Glutamatergic neuron (in vitro differentiated cells): ENCODE data around the gene CRIM1. TPM values are rescaled to one million over a fixed set of nuclear protein-coding genes. Genes with fewer than 3 reads are reported as not detected.

Experiments
- DNase-seq: peaks from one replicate; pipeline ENCODE4 v3.0.0; 2022
- H3K27ac Mint-ChIP-seq: one replicate; pipeline ENCODE4 v1.8.0; 2020; ENCODE audit warnings: mild to moderate bottlenecking, mixed read lengths, inconsistent platforms; ENCODE audit not compliant: unreplicated experiment
- H3K27me3 Mint-ChIP-seq: one replicate; pipeline ENCODE4 v1.8.0; 2020; ENCODE audit warnings: mild to moderate bottlenecking, moderate library complexity, mixed read lengths, inconsistent platforms; ENCODE audit not compliant: unreplicated experiment
- H3K36me3 Mint-ChIP-seq: one replicate; pipeline ENCODE4 v1.8.0; 2020; ENCODE audit warnings: mild to moderate bottlenecking, mixed read lengths, inconsistent platforms; ENCODE audit not compliant: unreplicated experiment
- H3K4me1 Mint-ChIP-seq: one replicate; pipeline ENCODE4 v1.8.0; 2020; ENCODE audit warnings: mild to moderate bottlenecking, low read depth, mixed read lengths, inconsistent platforms; ENCODE audit not compliant: unreplicated experiment
- H3K4me3 Mint-ChIP-seq: one replicate; pipeline ENCODE4 v1.8.0; 2020; ENCODE audit warnings: mild to moderate bottlenecking, mixed read lengths, inconsistent platforms; ENCODE audit not compliant: unreplicated experiment
- H3K9me3 Mint-ChIP-seq: one replicate; pipeline ENCODE4 v1.8.0; 2020; ENCODE audit warnings: mild to moderate bottlenecking, moderate library complexity, mixed read lengths, inconsistent platforms; ENCODE audit not compliant: unreplicated experiment
- total RNA-seq: library from RNA; stranded (reverse); fragmentation: NEBNext Ultra II Directional; extraction: Animal tissue kit (Norgen Biotek cat#: 25700); gene quantifications from one replicate; pipeline ENCODE4 v1.2.1, GENCODE V29; 2021; ENCODE audit not compliant: unreplicated experiment
- TF ChIP-seq, protein P1 (sequence below): fragments of 200-600 bp; sonication (generic); IDR thresholded peaks from one replicate; pipeline ENCODE4 v1.5.0; 2021; ENCODE audit not compliant: partially characterized antibody, unreplicated experiment

CRIM1 gene
- total RNA-seq, 1 donor from 2014 or later: 35.7 TPM

DNA sequence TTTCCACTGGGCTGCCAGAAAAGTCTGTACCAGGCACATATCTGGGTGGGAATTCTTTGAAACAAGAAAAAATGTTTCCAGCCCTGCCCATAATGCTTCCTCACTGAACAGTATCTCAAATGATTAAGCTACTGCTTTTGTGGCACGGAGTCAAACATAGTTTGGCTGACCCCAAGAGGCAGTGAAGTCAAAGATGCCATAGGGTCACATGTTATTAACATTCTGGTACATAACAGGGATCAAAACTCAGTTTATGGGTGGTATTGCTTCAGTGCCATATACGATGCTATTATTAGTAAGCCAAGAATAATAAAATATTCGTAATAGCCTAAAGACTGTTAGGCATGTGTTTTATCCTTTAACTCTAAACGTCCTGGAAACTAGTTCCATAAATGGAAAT, 129.9 kb downstream of the CRIM1 start:
- Mint-ChIP-seq H3K4me1 (no peaks in the 10 kb centered on the region), H3K27ac (no peak overlapping the region)

DNA sequence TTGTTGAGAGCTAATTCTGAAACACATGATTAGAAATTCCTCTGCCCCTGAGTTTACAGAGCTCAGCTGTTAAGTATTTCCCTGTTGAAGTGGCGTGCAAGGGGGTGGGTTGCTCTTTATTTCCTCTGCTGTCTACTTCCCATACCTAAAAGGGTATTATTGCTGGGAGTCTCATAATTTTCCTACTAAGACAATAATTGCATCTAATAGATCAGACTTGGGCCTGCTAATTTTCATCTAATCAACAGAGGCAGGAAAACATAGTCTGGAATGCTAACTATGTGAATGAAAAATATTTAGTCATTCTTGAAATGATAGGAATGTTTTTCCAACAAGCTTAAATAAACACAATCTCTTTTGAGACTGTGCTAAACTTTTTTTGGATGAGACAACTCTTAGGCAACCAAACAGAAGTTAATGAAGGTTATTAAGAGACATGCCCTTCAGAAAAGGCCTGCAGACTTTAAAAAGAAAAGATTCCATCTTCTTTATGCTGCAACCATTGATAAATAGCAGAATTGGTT, 131.0 kb downstream of the CRIM1 start:
- Mint-ChIP-seq H3K36me3 (no peaks in the 10 kb centered on the region), H3K4me3 (no peak overlapping the region), H3K27ac (no peak overlapping the region), H3K9me3 (no peaks in the 10 kb centered on the region), H3K4me1 (no peaks in the 10 kb centered on the region), H3K27me3 (no peaks in the 10 kb centered on the region)
- TF ChIP-seq, protein P1, sequence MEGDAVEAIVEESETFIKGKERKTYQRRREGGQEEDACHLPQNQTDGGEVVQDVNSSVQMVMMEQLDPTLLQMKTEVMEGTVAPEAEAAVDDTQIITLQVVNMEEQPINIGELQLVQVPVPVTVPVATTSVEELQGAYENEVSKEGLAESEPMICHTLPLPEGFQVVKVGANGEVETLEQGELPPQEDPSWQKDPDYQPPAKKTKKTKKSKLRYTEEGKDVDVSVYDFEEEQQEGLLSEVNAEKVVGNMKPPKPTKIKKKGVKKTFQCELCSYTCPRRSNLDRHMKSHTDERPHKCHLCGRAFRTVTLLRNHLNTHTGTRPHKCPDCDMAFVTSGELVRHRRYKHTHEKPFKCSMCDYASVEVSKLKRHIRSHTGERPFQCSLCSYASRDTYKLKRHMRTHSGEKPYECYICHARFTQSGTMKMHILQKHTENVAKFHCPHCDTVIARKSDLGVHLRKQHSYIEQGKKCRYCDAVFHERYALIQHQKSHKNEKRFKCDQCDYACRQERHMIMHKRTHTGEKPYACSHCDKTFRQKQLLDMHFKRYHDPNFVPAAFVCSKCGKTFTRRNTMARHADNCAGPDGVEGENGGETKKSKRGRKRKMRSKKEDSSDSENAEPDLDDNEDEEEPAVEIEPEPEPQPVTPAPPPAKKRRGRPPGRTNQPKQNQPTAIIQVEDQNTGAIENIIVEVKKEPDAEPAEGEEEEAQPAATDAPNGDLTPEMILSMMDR: no peak
- no peak for DNase-seq

More for the DNA sequence above, 129.9 kb downstream of the CRIM1 start:
- TF ChIP-seq, protein P1: no peak
- Mint-ChIP-seq H3K4me3 (no peak overlapping the region), H3K27me3 (no peaks in the 10 kb centered on the region), H3K9me3 (no peaks in the 10 kb centered on the region), H3K36me3 (no peaks in the 10 kb centered on the region)
- no peak for DNase-seq

DNA sequence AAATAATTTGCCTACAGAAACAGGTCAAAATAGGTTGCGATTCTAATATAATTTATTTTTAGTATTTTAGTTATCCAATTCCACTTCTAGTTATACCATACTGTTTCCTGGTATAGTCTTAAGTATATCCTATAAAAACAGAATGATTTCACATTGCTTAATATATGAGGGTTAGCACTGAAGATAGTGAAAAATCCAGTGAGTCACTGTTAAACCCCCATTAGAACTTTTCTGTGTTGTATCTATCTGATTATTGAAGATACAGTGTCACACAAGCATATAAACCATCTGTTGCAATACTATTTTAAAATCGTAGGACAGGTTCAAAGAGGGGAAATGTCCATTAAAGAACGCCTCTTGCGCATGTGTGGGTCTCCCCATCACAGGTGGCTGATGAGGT, 132.4 kb downstream of the CRIM1 start:
- H3K36me3 Mint-ChIP-seq: no peaks in the 10 kb centered on the region
- no peaks in the 10 kb centered on the region for H3K9me3 Mint-ChIP-seq

DNA sequence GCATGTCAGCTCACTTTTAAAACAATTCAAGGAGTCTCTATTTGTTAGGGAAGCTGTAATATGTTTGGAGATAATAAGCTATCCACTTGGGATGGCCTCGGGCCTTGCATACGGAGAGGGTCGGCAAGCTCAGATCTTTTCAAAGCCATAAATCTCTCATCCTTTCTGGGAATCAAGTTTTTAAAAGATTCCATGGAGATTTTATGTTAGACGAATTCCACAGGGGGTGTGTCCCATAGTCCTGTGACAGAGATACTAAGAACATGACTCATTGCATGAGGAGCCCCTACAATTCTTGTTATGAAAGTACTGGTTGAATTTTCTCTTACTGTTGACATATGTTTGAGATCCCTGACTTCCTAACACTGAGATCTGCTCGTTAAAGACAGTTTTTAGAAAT, 133.7 kb downstream of the CRIM1 start:
- no peaks in the 10 kb centered on the region for H3K9me3 Mint-ChIP-seq
- no peaks in the 10 kb centered on the region for H3K27me3 Mint-ChIP-seq
- TF ChIP-seq, protein P1: no peak
- DNase-seq: no peak
- H3K27ac Mint-ChIP-seq: no peak overlapping the region
- H3K4me3 Mint-ChIP-seq: no peak overlapping the region
- no peaks in the 10 kb centered on the region for H3K36me3 Mint-ChIP-seq
- H3K4me1 Mint-ChIP-seq: no peaks in the 10 kb centered on the region

More for the DNA sequence above, 132.4 kb downstream of the CRIM1 start:
- Mint-ChIP-seq H3K4me1 (no peaks in the 10 kb centered on the region), H3K4me3 (no peak overlapping the region), H3K27me3 (no peaks in the 10 kb centered on the region), H3K27ac (no peak overlapping the region)
- TF ChIP-seq, protein P1: no peak
- no peak for DNase-seq

DNA sequence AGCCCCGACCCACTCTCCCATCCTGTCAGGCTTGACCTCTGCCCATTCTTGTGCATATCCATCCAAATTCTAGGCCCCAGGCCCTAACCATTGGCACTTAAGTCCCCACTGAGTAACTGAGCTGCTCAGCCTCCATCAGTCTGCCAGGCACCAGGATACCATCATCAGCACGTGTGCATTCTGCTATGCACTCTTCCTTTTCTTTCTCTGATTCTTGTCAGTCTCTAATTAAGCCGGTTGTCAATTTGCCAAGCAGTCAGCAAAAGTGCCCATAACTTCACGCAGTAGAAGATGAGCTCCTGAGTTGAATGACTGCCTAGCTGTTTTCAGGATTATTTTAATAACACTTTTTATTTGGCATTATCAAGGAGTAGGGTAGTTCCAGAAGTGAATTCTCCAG, 135.2 kb downstream of the CRIM1 start:
- H3K36me3 Mint-ChIP-seq: no peaks in the 10 kb centered on the region
- H3K4me3 Mint-ChIP-seq: no peak overlapping the region
- no peaks in the 10 kb centered on the region for H3K4me1 Mint-ChIP-seq

More for the DNA sequence above, 135.2 kb downstream of the CRIM1 start:
- Mint-ChIP-seq H3K27me3 (no peaks in the 10 kb centered on the region), H3K27ac (no peak overlapping the region), H3K9me3 (no peaks in the 10 kb centered on the region)
- TF ChIP-seq, protein P1: no peak
- no peak for DNase-seq
